Muscle layer of colon (tissue), 2 donors: Measurements from ENCODE around the gene EIF5A.

Source experiments
- H3K27ac ChIP-seq: one replicate; pipeline ENCODE4 v1.7.0; 2013; ENCODE audit warnings: low read depth, mild to moderate bottlenecking, low read length, moderate library complexity
- H3K27me3 ChIP-seq, 2 donors: one replicate each; pipeline ENCODE4 v1.7.0; 2013; ENCODE audit warnings: low read length in 2 of 2, mild to moderate bottlenecking in 2 of 2; ENCODE audit not compliant: insufficient read depth in 2 of 2, control insufficient read depth in 1 of 2
- H3K36me3 ChIP-seq: one replicate; pipeline ENCODE4 v1.7.0; 2013; ENCODE audit warnings: mild to moderate bottlenecking, low read length; ENCODE audit not compliant: insufficient read depth
- H3K4me1 ChIP-seq: one replicate; pipeline ENCODE4 v1.7.0; 2013; ENCODE audit warnings: mild to moderate bottlenecking, low read length; ENCODE audit not compliant: insufficient read depth
- H3K4me3 ChIP-seq, 2 donors: one replicate each; pipeline ENCODE4 v1.7.0; 2013; ENCODE audit warnings: low read length in 2 of 2, low read depth in 1 of 2, mild to moderate bottlenecking in 1 of 2, moderate library complexity in 1 of 2
- H3K9ac ChIP-seq: one replicate; pipeline ENCODE4 v1.7.0; 2013; ENCODE audit warnings: low read length
- H3K9me3 ChIP-seq: one replicate; pipeline ENCODE4 v1.7.0; 2013; ENCODE audit warnings: mild to moderate bottlenecking, low read length
- donor health status: abdominal sarcoma.
- donor health status: Adenocarcinoma of cecum.

EIF5A gene

GRCh38 chr17:7308625-7309433 is 1.4 kb downstream of the EIF5A start:
- peak overlapping the region; percentile 59 to 93 for H3K4me3 ChIP-seq
- peaks cover 44% of the 10 kb centered on the region for H3K36me3 ChIP-seq
- no peaks in the 10 kb centered on the region for H3K9me3 ChIP-seq
- peak overlapping the region; percentile 96 for H3K27ac ChIP-seq
- H3K4me1 ChIP-seq, result peaks cover 35% of the 10 kb centered on the region
- peak overlapping the region; percentile 91 for H3K9ac ChIP-seq
- no peaks in the 10 kb centered on the region for H3K27me3 ChIP-seq

GRCh38 chr17:7309628-7310027 is 2.2 kb downstream of the EIF5A start:
- Histone ChIP-seq H3K4me1 (peaks cover 43% of the 10 kb centered on the region), H3K36me3 (peaks cover 46% of the 10 kb centered on the region), H3K27me3 (no peaks in the 10 kb centered on the region), H3K9ac (peak overlapping the region; percentile 91), H3K9me3 (no peaks in the 10 kb centered on the region), H3K4me3 (peak overlapping the region in 1 of 2 donors; percentile 93), H3K27ac (no peak overlapping the region)

GRCh38 chr17:7311110-7311705 is 3.8 kb downstream of the EIF5A start:
- Histone ChIP-seq H3K4me1 (peaks cover 48% of the 10 kb centered on the region), H3K9me3 (no peaks in the 10 kb centered on the region)

GRCh38 chr17:7312432-7313087 is 5.1 kb downstream of the EIF5A start:
- Histone ChIP-seq H3K27ac (no peak overlapping the region), H3K9ac (no peak overlapping the region), H3K9me3 (no peaks in the 10 kb centered on the region), H3K36me3 (peaks cover 60% of the 10 kb centered on the region), H3K27me3 (no peaks in the 10 kb centered on the region), H3K4me1 (peaks cover 48% of the 10 kb centered on the region), H3K4me3 (no peak overlapping the region)

More at GRCh38 chr17:7311110-7311705, 3.8 kb downstream of the EIF5A start:
- Histone ChIP-seq H3K27me3 (no peaks in the 10 kb centered on the region), H3K36me3 (peaks cover 50% of the 10 kb centered on the region), H3K9ac (no peak overlapping the region), H3K4me3 (no peak overlapping the region), H3K27ac (no peak overlapping the region)

- peak overlapping the region in 1 of 2 donors; percentile 77 for H3K4me3 ChIP-seq
These were observed 5.9 kb downstream of the EIF5A start for GRCh38 chr17:7313088-7313889.

GRCh38 chr17:7313890-7314718 is 6.7 kb downstream of the EIF5A start:
- Histone ChIP-seq H3K27ac (peak overlapping the region; percentile 95), H3K4me3 (peak overlapping the region; percentile 39 to 77), H3K4me1 (peaks cover 45% of the 10 kb centered on the region), H3K9ac (peak overlapping the region; percentile 68), H3K9me3 (no peaks in the 10 kb centered on the region), H3K27me3 (no peaks in the 10 kb centered on the region), H3K36me3 (peaks cover 75% of the 10 kb centered on the region)

More at GRCh38 chr17:7313088-7313889, 5.9 kb downstream of the EIF5A start:
- Histone ChIP-seq H3K27me3 (no peaks in the 10 kb centered on the region), H3K9me3 (no peaks in the 10 kb centered on the region), H3K4me1 (peaks cover 48% of the 10 kb centered on the region), H3K9ac (no peak overlapping the region), H3K27ac (no peak overlapping the region), H3K36me3 (peaks cover 67% of the 10 kb centered on the region)

GRCh38 chr17:7314719-7315569 is 7.5 kb downstream of the EIF5A start, which contains the start of gene GPS2:
Gene GPS2, minus strand, starts transcription at chr17:7315360. Its CDS starts 308 bp downstream, at chr17:7315052.
- peak within 1 kb of the TSS; percentile 95 for H3K27ac ChIP-seq
- H3K27me3 ChIP-seq, result no peaks in the 10 kb centered on the region
- peak within 1 kb of the TSS; percentile 39 to 77 for H3K4me3 ChIP-seq
- peaks cover 37% of the 10 kb centered on the region for H3K4me1 ChIP-seq
- peaks cover 68% of the 10 kb centered on the region for H3K36me3 ChIP-seq
- no peaks in the 10 kb centered on the region for H3K9me3 ChIP-seq
- peak within 1 kb of the TSS; percentile 82 for H3K9ac ChIP-seq

GRCh38 chr17:7315570-7316235 is 8.3 kb downstream of the EIF5A start:
- no peaks in the 10 kb centered on the region for H3K27me3 ChIP-seq
- H3K4me1 ChIP-seq, result peaks cover 31% of the 10 kb centered on the region
- no peaks in the 10 kb centered on the region for H3K9me3 ChIP-seq
- H3K36me3 ChIP-seq, result peaks cover 66% of the 10 kb centered on the region
- peak overlapping the region; percentile 39 to 77 for H3K4me3 ChIP-seq
- peak overlapping the region; percentile 82 for H3K9ac ChIP-seq
- peak overlapping the region; percentile 95 for H3K27ac ChIP-seq

GRCh38 chr17:7317161-7317803 is 9.9 kb downstream of the EIF5A start:
- no peak overlapping the region for H3K4me3 ChIP-seq
- no peaks in the 10 kb centered on the region for H3K27me3 ChIP-seq
- peaks cover 68% of the 10 kb centered on the region for H3K36me3 ChIP-seq
- no peak overlapping the region for H3K9ac ChIP-seq
- H3K27ac ChIP-seq, result no peak overlapping the region
- H3K4me1 ChIP-seq, result peaks cover 29% of the 10 kb centered on the region
- no peaks in the 10 kb centered on the region for H3K9me3 ChIP-seq
